ENCODE results near the gene HEG1. TPM values are rescaled to one million over a fixed set of nuclear protein-coding genes. Genes with fewer than 3 reads are reported as not detected.

Gene HEG1
- total and polyA plus RNA-seq, 2 experiments from 2014 or later, result 27.2 to 27.3 TPM

DNA sequence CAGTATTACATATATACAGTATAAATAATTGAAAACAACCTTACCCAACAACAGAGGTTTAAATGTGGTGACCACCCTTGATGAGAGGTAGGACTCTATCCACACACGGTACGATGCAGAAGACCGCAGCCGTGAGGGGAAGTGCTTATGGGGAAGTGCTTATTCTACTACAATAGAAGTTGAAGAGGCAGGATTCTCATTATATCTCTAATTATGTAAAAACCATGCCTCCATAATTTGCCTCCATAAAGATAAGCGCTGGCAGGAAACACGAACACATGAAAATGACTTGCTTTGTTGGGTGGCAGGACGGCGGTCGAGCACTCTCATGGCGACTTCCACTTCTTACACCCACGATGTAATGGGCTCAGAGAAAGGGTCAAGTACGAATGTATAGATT, 114.0 kb downstream of the HEG1 start:
- no peaks in the 10 kb centered on the region for H3K79me2 ChIP-seq
- DNase-seq (ENCODE audit: low spot score), result no peak
- WGBS (ENCODE audit: low lambda C conversion rate, missing lambda C conversion rate), result 91% methylated on average over 12 of the region's 12 CpGs
- H3K9me2 ChIP-seq (replicated peaks; ENCODE audit: insufficient read depth), result no peaks in the 10 kb centered on the region
- no peak overlapping the region for H3K4me3 ChIP-seq
- H3K36me3 ChIP-seq (replicated peaks; ENCODE audit: insufficient read depth, low read depth), result no peaks in the 10 kb centered on the region
- H3K4me2 ChIP-seq, result no peak overlapping the region
- no peaks in the 10 kb centered on the region for H3K27me3 ChIP-seq
- no peaks in the 10 kb centered on the region for H4K20me1 ChIP-seq (ENCODE audit: insufficient read depth, poor library complexity, severe bottlenecking)
- H2AFZ ChIP-seq, result no peak overlapping the region
- H3K9me3 ChIP-seq (ENCODE audit: low read depth), result no peaks in the 10 kb centered on the region
- TF ChIP-seq EZH2 (IDR thresholded peaks at IDR 0.05; ENCODE audit: borderline replicate concordance), result no peak
- no peak for TF ChIP-seq CTCF (IDR thresholded peaks at IDR 0.05; ENCODE audit: poor library complexity)
- H3K27ac ChIP-seq, result no peak overlapping the region
- H3K4me1 ChIP-seq (ENCODE audit: insufficient read depth), result no peaks in the 10 kb centered on the region

- Histone ChIP-seq H3K79me2 (no peaks in the 10 kb centered on the region), H3K36me3 (replicated peaks; ENCODE audit: insufficient read depth, low read depth) (no peaks in the 10 kb centered on the region), H3K4me1 (ENCODE audit: insufficient read depth) (no peaks in the 10 kb centered on the region), H3K9me2 (replicated peaks; ENCODE audit: insufficient read depth) (no peaks in the 10 kb centered on the region), H4K20me1 (ENCODE audit: insufficient read depth, poor library complexity, severe bottlenecking) (no peaks in the 10 kb centered on the region), H3K9me3 (ENCODE audit: low read depth) (no peaks in the 10 kb centered on the region), H3K27ac (no peak overlapping the region), H3K27me3 (no peaks in the 10 kb centered on the region), H3K4me2 (no peak overlapping the region), H3K4me3 (no peak overlapping the region), H2AFZ (peak overlapping the region; percentile 25)
- no peak for DNase-seq (ENCODE audit: low spot score)
- TF ChIP-seq EZH2 (IDR thresholded peaks at IDR 0.05; ENCODE audit: borderline replicate concordance) (no peak), CTCF (IDR thresholded peaks at IDR 0.05; ENCODE audit: poor library complexity) (no peak), EZH2phosphoT487 (IDR thresholded peaks at IDR 0.05; ENCODE audit: low read depth, severe bottlenecking, unreplicated experiment) (no peak)
- WGBS (ENCODE audit: low lambda C conversion rate, missing lambda C conversion rate), result 67% methylated on average over 4 of the region's 4 CpGs
Observed at GRCh38 chr3:124939661-124940060, 116.1 kb downstream of the HEG1 start.

GRCh38 chr3:124938896-124939295, 116.9 kb downstream of the HEG1 start:
- Histone ChIP-seq H3K36me3 (replicated peaks; ENCODE audit: insufficient read depth, low read depth) (no peaks in the 10 kb centered on the region), H3K9me2 (replicated peaks; ENCODE audit: insufficient read depth) (no peaks in the 10 kb centered on the region), H3K4me2 (no peak overlapping the region), H3K27ac (no peak overlapping the region), H3K27me3 (no peaks in the 10 kb centered on the region), H4K20me1 (ENCODE audit: insufficient read depth, poor library complexity, severe bottlenecking) (no peaks in the 10 kb centered on the region), H3K79me2 (no peaks in the 10 kb centered on the region), H3K4me1 (ENCODE audit: insufficient read depth) (no peaks in the 10 kb centered on the region), H3K9me3 (ENCODE audit: low read depth) (no peaks in the 10 kb centered on the region), H3K4me3 (no peak overlapping the region), H2AFZ (no peak overlapping the region)
- TF ChIP-seq CTCF (IDR thresholded peaks at IDR 0.05; ENCODE audit: poor library complexity), result no peak
- TF ChIP-seq EZH2 (IDR thresholded peaks at IDR 0.05; ENCODE audit: borderline replicate concordance), result no peak
- no peak for TF ChIP-seq EZH2phosphoT487 (IDR thresholded peaks at IDR 0.05; ENCODE audit: low read depth, severe bottlenecking, unreplicated experiment)
- WGBS (ENCODE audit: low lambda C conversion rate, missing lambda C conversion rate), result 93% methylated on average over 5 of the region's 5 CpGs
- no peak for DNase-seq (ENCODE audit: low spot score)

DNA sequence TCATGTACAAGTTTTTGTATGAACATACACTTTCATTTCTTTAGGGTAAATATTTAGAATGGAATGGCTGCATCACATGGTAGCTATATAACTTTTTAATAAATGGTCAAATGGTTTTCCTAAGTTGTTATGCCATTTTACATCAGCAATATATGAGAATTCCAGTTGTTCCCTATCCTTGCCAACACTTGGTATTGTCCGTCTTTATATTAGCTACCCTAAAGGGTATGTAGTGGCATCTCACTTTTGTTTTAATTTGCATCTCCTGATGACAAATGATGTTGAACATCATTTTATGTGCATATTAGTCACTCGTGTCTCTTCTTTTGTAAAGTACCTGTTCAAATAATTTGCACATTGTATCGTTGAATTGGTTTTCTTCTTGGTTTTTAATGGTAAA, 118.7 kb downstream of the HEG1 start:
- H3K9me2 ChIP-seq (replicated peaks; ENCODE audit: insufficient read depth), result no peaks in the 10 kb centered on the region
- no peaks in the 10 kb centered on the region for H3K27me3 ChIP-seq
- TF ChIP-seq EZH2phosphoT487 (IDR thresholded peaks at IDR 0.05; ENCODE audit: low read depth, severe bottlenecking, unreplicated experiment) (no peak), EZH2 (IDR thresholded peaks at IDR 0.05; ENCODE audit: borderline replicate concordance) (no peak)
- H3K79me2 ChIP-seq, result no peaks in the 10 kb centered on the region
- H3K4me1 ChIP-seq (ENCODE audit: insufficient read depth), result no peaks in the 10 kb centered on the region
- H4K20me1 ChIP-seq (ENCODE audit: insufficient read depth, poor library complexity, severe bottlenecking), result no peaks in the 10 kb centered on the region
- WGBS (ENCODE audit: low lambda C conversion rate, missing lambda C conversion rate), result 97% methylated on average over 3 of the region's 3 CpGs
- no peaks in the 10 kb centered on the region for H3K36me3 ChIP-seq (replicated peaks; ENCODE audit: insufficient read depth, low read depth)
- no peak for DNase-seq (ENCODE audit: low spot score)
- H3K4me2 ChIP-seq, result no peak overlapping the region
- H2AFZ ChIP-seq, result no peak overlapping the region
- H3K9me3 ChIP-seq (ENCODE audit: low read depth), result no peaks in the 10 kb centered on the region
- H3K27ac ChIP-seq, result no peak overlapping the region
- no peak overlapping the region for H3K4me3 ChIP-seq
